OCI-LY3 (cell line): ENCODE results near the gene POLR2M.

Source experiments
- H2AFZ ChIP-seq: fragments of 200-600, 300-600 bp; shearing (Covaris generic); 2 replicates; pipeline ENCODE4 v1.6.0; 2014; ENCODE audit warnings: antibody characterized with exemption, low read depth, low read length
- H3K27ac ChIP-seq: fragments of 200-600, 300-600 bp; sonication (generic); 2 replicates; pipeline ENCODE4 v1.5.1; 2014; ENCODE audit warnings: mild to moderate bottlenecking, low read length, moderate library complexity, mixed read lengths
- H3K27me3 ChIP-seq: fragments of 200-600, 300-600 bp; sonication (generic); 2 replicates; pipeline ENCODE4 v1.6.1; 2014; ENCODE audit warnings: low read depth, low read length, mixed read lengths
- H3K36me3 ChIP-seq: fragments of 200-600, 300-600 bp; sonication (generic); replicated peaks from 2 replicates; pipeline ENCODE3; 2014; ENCODE audit warnings: low read depth, low read length, mixed read lengths
- H3K4me1 ChIP-seq: fragments of 300-600, 200-600 bp; sonication (generic); 2 replicates; pipeline ENCODE4 v1.6.1; 2014; ENCODE audit warnings: low read length, mixed read lengths
- H3K4me2 ChIP-seq: fragments of 200-600, 300-600 bp; sonication (generic); 2 replicates; pipeline ENCODE4 v1.6.1; 2014; ENCODE audit warnings: low read length, mixed read lengths
- H3K4me3 ChIP-seq: fragments of 300-600, 200-600 bp; sonication (generic); 2 replicates; pipeline ENCODE4 v1.5.1; 2014; ENCODE audit warnings: antibody characterized with exemption, mild to moderate bottlenecking, low read length, moderate library complexity
- H3K79me2 ChIP-seq: fragments of 300-600, 200-600 bp; shearing (Covaris generic); 2 replicates; pipeline ENCODE4 v1.6.1; 2014; ENCODE audit warnings: mild to moderate bottlenecking, low read length, mixed read lengths
- H3K9ac ChIP-seq: fragments of 300-600, 200-600 bp; shearing (Covaris generic); 2 replicates; pipeline ENCODE4 v1.6.0; 2014; ENCODE audit warnings: mild to moderate bottlenecking, low read length, moderate library complexity
- H3K9me3 ChIP-seq: fragments of 200-600, 300-600 bp; shearing (Covaris generic); 2 replicates; pipeline ENCODE4 v1.6.1; 2014; ENCODE audit warnings: low read length, mixed read lengths; ENCODE audit not compliant: insufficient read depth
- H4K20me1 ChIP-seq: fragments of 200-600, 300-600 bp; sonication (generic); 2 replicates; pipeline ENCODE4 v1.6.1; 2016; ENCODE audit warnings: low read length, mixed read lengths; ENCODE audit not compliant: insufficient read depth
- EZH2phosphoT487 ChIP-seq: fragments of 200-600 bp; shearing (Covaris generic); IDR thresholded peaks from 2 replicates; pipeline ENCODE4 v1.6.1; 2018; ENCODE audit warnings: antibody characterized with exemption, mixed run types, low read depth
- TF ChIP-seq, protein P1 (sequence below): fragments of 200-600, 300-600 bp; sonication (generic); IDR thresholded peaks from 2 replicates; pipeline ENCODE4 v1.5.1; 2014; ENCODE audit warnings: antibody characterized with exemption, low read length, low read depth

POLR2M gene

DNA sequence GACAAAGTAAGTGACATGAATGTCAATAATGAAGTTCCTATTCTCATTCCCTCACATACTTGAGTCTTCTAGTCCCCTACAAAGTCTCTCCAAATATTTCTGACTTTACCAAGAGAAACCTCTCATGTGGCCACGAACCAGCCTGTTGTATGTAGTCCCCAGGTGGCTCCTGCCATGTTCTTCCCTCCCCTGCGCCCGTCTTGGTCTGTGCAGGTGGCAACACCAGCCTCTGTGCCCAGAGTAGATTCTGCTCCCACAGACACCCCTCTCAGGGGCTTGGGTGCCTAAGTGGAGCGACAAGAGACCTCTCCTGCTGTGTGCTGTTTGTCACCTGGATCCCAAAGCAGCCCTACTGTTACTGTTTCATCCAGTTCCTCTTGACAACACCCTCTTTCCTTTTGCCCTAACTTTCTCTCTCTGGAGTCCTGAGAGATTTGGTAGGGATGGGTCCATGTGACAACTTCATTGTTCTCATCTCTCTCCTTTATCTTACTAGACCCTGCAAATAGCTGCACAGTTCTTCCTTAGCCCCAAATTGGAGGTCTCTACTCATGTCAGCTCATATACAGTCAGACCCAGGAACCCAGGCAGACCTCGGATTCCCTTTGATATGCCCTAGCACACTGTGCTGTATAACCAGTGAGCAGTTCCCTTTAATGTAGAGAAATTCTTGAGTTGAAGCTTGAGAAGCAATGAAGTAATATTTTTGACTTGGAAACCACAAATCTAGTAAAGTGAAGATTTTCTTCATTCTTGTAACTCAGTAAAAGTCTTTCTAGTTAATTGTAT lies 56.9 kb downstream of the POLR2M start:
- H3K4me2 ChIP-seq: no peak overlapping the region
- no peaks in the 10 kb centered on the region for H3K27me3 ChIP-seq
- H3K4me1 ChIP-seq: no peaks in the 10 kb centered on the region
- no peaks in the 10 kb centered on the region for H3K79me2 ChIP-seq
- no peaks in the 10 kb centered on the region for H3K36me3 ChIP-seq
- H3K27ac ChIP-seq: no peak overlapping the region
- H2AFZ ChIP-seq: no peak overlapping the region
- H4K20me1 ChIP-seq: no peaks in the 10 kb centered on the region
- H3K9me3 ChIP-seq: no peaks in the 10 kb centered on the region
- no peak overlapping the region for H3K4me3 ChIP-seq
- no peak for TF ChIP-seq EZH2phosphoT487
- TF ChIP-seq, protein P1, sequence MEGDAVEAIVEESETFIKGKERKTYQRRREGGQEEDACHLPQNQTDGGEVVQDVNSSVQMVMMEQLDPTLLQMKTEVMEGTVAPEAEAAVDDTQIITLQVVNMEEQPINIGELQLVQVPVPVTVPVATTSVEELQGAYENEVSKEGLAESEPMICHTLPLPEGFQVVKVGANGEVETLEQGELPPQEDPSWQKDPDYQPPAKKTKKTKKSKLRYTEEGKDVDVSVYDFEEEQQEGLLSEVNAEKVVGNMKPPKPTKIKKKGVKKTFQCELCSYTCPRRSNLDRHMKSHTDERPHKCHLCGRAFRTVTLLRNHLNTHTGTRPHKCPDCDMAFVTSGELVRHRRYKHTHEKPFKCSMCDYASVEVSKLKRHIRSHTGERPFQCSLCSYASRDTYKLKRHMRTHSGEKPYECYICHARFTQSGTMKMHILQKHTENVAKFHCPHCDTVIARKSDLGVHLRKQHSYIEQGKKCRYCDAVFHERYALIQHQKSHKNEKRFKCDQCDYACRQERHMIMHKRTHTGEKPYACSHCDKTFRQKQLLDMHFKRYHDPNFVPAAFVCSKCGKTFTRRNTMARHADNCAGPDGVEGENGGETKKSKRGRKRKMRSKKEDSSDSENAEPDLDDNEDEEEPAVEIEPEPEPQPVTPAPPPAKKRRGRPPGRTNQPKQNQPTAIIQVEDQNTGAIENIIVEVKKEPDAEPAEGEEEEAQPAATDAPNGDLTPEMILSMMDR: no peak
- H3K9ac ChIP-seq: no peak overlapping the region
